ENCODE results near the gene SALL1. TPM values are rescaled to one million over a fixed set of nuclear protein-coding genes. Genes with fewer than 3 reads are reported as not detected.

Gene SALL1
- total and polyA plus RNA-seq, 9 of the 15 experiments (the other 6 are each of a cell fraction or from before 2014, with no cell fraction given) = not detected

DNA sequence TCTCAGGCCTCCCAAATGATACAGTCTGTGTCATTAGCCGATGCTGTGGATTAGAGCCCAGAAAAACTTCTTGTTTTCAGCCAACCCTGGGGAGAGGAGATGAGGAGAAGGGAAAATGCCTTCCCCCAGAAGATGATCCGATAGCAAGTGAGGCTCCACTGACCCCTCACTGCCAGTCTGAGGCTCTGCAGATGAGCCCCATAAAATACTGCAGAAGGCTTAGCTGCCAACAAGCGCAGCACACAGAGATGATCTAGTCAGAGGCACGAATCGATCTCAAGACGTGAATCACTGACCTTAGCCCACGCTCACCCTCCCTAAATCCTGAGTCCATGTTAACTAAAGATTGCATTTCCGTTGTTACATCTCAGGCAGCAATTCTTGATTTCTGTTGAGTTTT lies 31.5 kb downstream of the SALL1 start (continued):
- TF ChIP-seq HDAC6 (IDR thresholded peaks at IDR 0.05; ENCODE audit: low read depth, low read length) = no peak

DNA sequence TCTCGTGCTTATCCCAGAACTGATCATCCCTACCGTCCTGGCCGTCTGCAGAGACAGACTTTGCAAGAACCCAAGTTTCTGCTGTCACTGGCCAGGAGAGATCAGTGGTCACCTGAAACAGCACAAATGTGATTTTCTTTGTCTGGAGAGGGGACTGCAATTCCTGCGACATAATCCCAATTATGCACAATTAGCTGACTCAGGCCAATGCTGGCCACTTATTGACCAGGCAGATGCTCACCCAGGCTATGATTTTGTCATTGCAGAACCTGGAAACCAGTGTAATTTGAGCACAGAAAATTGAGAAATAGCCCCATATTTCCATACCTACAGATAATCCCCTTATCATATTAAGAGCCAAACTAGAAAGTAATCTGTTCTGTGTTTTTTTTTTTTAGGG lies 34.7 kb downstream of the SALL1 start:
- Histone ChIP-seq H3K4me2 (ENCODE audit: insufficient read depth, low read length) (no peak overlapping the region), H2AFZ (ENCODE audit: low read depth, low read length) (no peak overlapping the region), H3K4me1 (replicated peaks in 1 of 2; ENCODE audit: control insufficient read depth in 2 of 2, insufficient read depth in 2 of 2, low read length in 2 of 2) (no peaks in the 10 kb centered on the region), H3K27ac (ENCODE audit: extremely low read depth, low read depth, low read length) (no peak overlapping the region), H3K9me3 (replicated peaks; ENCODE audit: control insufficient read depth, insufficient read depth, low read depth, low read length) (no peaks in the 10 kb centered on the region), H3K4me3 (no peak overlapping the region), H3K36me3 (ENCODE audit: control insufficient read depth, insufficient read depth, low read length) (no peaks in the 10 kb centered on the region), H3K9ac (ENCODE audit: insufficient read depth in 1 of 2, low read depth in 2 of 2, low read length in 2 of 2) (no peak overlapping the region), H3K79me2 (ENCODE audit: control insufficient read depth, insufficient read depth, low read length) (no peaks in the 10 kb centered on the region), H4K20me1 (replicated peaks; ENCODE audit: control insufficient read depth, insufficient read depth, low read length) (no peaks in the 10 kb centered on the region), H3K27me3 (ENCODE audit: control insufficient read depth in 2 of 2, insufficient read depth in 2 of 2, low read length in 2 of 2) (no peaks in the 10 kb centered on the region; a peak in 2 of 5 replicates), H3K9me1 (ENCODE audit: control insufficient read depth, insufficient read depth, low read length) (no peaks in the 10 kb centered on the region)
- no peak for FAIRE-seq
- no peak for DNase-seq (ENCODE audit: extremely low read depth in 1 of 4, low spot score in 3 of 4)
- peak; percentile 22; the same call in 1 of the 2 replicates for TF ChIP-seq ZNF316 (IDR thresholded peaks at IDR 0.05)
- TF ChIP-seq, protein P1, sequence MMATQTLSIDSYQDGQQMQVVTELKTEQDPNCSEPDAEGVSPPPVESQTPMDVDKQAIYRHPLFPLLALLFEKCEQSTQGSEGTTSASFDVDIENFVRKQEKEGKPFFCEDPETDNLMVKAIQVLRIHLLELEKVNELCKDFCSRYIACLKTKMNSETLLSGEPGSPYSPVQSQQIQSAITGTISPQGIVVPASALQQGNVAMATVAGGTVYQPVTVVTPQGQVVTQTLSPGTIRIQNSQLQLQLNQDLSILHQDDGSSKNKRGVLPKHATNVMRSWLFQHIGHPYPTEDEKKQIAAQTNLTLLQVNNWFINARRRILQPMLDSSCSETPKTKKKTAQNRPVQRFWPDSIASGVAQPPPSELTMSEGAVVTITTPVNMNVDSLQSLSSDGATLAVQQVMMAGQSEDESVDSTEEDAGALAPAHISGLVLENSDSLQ (IDR thresholded peaks at IDR 0.05) = no peak
- no TSS peak for BruUV-seq (replicated peaks)
- CTCF ChIA-PET (ENCODE audit: low intra/inter-chr PET ratio) = no interaction called here
- WGBS (ENCODE audit: insufficient coverage, low coverage, missing lambda C conversion rate) = 0% methylated on average over 4 of the region's 4 CpGs
- in situ Hi-C loops (cut with MboI) = no loop called here
- POLR2A ChIA-PET = no interaction called here
- intact Hi-C loops (cut with micrococcal nuclease) = no loop called here
- ATAC-seq = no peak

DNA sequence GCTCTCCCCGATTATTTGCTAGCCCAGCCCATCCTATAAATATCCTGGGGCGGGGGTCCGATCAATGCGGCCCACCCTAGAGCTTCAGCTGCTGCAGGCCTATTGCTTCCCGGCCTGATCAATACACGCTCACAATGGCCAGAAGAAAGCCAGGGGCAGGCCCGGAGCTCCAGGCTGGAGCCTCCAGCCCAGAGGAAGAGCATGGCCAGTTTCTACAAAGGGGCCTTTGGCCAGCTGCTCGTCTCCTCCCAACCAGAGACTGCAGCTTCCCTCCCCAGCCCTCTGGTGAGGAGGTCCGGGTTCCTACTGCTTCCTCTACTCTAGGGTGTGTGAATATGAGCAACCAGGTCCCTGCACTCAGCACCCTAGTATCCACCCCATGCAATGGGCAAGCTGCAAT lies 36.7 kb downstream of the SALL1 start:
- CTCF ChIA-PET (ENCODE audit: low intra/inter-chr PET ratio) = no interaction called here
- Histone ChIP-seq H3K9me3 (replicated peaks; ENCODE audit: control insufficient read depth, insufficient read depth, low read depth, low read length) (no peaks in the 10 kb centered on the region), H4K20me1 (replicated peaks; ENCODE audit: control insufficient read depth, insufficient read depth, low read length) (no peaks in the 10 kb centered on the region), H3K9ac (ENCODE audit: insufficient read depth in 1 of 2, low read depth in 2 of 2, low read length in 2 of 2) (no peak overlapping the region), H3K27me3 (ENCODE audit: control insufficient read depth in 2 of 2, insufficient read depth in 2 of 2, low read length in 2 of 2) (no peaks in the 10 kb centered on the region; a peak in 2 of 5 replicates), H3K4me1 (replicated peaks in 1 of 2; ENCODE audit: control insufficient read depth in 2 of 2, insufficient read depth in 2 of 2, low read length in 2 of 2) (no peaks in the 10 kb centered on the region), H3K36me3 (ENCODE audit: control insufficient read depth, insufficient read depth, low read length) (no peaks in the 10 kb centered on the region), H3K4me2 (ENCODE audit: insufficient read depth, low read length) (no peak overlapping the region), H3K4me3 (no peak overlapping the region), H2AFZ (ENCODE audit: low read depth, low read length) (no peak overlapping the region), H3K27ac (ENCODE audit: extremely low read depth, low read depth, low read length) (no peak overlapping the region), H3K79me2 (ENCODE audit: control insufficient read depth, insufficient read depth, low read length) (no peaks in the 10 kb centered on the region), H3K9me1 (ENCODE audit: control insufficient read depth, insufficient read depth, low read length) (no peaks in the 10 kb centered on the region)
- intact Hi-C loops (cut with micrococcal nuclease) (no loop called here), in situ Hi-C loops (cut with MboI) (no loop called here)
- POLR2A ChIA-PET = interaction anchor here (0.6 kb wide), 1 partner anchor 238 kb away, joined by 3 read pairs; no protein-coding TSS in a partner anchor
- DNase-seq (ENCODE audit: extremely low read depth in 1 of 4, low spot score in 3 of 4) (no peak), ATAC-seq (no peak), FAIRE-seq (no peak)
- no TSS peak for BruUV-seq (replicated peaks)
- 0% methylated on average over 8 of the region's 9 CpGs for WGBS (ENCODE audit: insufficient coverage, low coverage, missing lambda C conversion rate)
- TF ChIP-seq ZNF830 (CRISPR knock-in tag; IDR thresholded peaks at IDR 0.05) (no peak), MAFF (IDR thresholded peaks at IDR 0.05; ENCODE audit: low read length) (no peak), CEBPB (tag; IDR thresholded peaks at IDR 0.05) (no peak), DPF2 (IDR thresholded peaks at IDR 0.05) (no peak), NFE2 (IDR thresholded peaks at IDR 0.05; ENCODE audit: low read depth) (no peak)
- TF ChIP-seq, protein P2, sequence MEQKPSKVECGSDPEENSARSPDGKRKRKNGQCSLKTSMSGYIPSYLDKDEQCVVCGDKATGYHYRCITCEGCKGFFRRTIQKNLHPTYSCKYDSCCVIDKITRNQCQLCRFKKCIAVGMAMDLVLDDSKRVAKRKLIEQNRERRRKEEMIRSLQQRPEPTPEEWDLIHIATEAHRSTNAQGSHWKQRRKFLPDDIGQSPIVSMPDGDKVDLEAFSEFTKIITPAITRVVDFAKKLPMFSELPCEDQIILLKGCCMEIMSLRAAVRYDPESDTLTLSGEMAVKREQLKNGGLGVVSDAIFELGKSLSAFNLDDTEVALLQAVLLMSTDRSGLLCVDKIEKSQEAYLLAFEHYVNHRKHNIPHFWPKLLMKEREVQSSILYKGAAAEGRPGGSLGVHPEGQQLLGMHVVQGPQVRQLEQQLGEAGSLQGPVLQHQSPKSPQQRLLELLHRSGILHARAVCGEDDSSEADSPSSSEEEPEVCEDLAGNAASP (IDR thresholded peaks at IDR 0.05) = no peak
- TF ChIP-seq, protein P3, sequence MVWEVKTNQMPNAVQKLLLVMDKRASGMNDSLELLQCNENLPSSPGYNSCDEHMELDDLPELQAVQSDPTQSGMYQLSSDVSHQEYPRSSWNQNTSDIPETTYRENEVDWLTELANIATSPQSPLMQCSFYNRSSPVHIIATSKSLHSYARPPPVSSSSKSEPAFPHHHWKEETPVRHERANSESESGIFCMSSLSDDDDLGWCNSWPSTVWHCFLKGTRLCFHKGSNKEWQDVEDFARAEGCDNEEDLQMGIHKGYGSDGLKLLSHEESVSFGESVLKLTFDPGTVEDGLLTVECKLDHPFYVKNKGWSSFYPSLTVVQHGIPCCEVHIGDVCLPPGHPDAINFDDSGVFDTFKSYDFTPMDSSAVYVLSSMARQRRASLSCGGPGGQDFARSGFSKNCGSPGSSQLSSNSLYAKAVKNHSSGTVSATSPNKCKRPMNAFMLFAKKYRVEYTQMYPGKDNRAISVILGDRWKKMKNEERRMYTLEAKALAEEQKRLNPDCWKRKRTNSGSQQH (CRISPR knock-in tag; IDR thresholded peaks at IDR 0.05) = no peak
- TF ChIP-seq, protein P4, sequence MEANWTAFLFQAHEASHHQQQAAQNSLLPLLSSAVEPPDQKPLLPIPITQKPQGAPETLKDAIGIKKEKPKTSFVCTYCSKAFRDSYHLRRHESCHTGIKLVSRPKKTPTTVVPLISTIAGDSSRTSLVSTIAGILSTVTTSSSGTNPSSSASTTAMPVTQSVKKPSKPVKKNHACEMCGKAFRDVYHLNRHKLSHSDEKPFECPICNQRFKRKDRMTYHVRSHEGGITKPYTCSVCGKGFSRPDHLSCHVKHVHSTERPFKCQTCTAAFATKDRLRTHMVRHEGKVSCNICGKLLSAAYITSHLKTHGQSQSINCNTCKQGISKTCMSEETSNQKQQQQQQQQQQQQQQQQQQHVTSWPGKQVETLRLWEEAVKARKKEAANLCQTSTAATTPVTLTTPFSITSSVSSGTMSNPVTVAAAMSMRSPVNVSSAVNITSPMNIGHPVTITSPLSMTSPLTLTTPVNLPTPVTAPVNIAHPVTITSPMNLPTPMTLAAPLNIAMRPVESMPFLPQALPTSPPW (CRISPR knock-in tag; IDR thresholded peaks at IDR 0.05) = no peak

Measured in K562 (cell line).